Fibroblast of pulmonary artery (primary cell): ENCODE measurements around the gene GTPBP4.

ENCODE experiments used
- DNase-seq: peaks from one replicate; pipeline ENCODE4 v3.0.0-alpha.2; 2010; ENCODE audit warnings: low read depth
- H3K4me3 ChIP-seq: replicated peaks from 2 replicates; pipeline ENCODE4 v1.5.1; 2011; ENCODE audit warnings: low read depth, mild to moderate bottlenecking, control low read depth, low read length, moderate library complexity
- CTCF ChIP-seq: IDR thresholded peaks from 2 replicates; pipeline ENCODE4 v1.5.1; 2011; ENCODE audit warnings: mild to moderate bottlenecking, control low read depth, low read length, inconsistent platforms; ENCODE audit errors: missing control alignments

The GTPBP4 gene

GRCh38 chr10:972763-973162 lies 15.5 kb upstream of the GTPBP4 start:
- no peak for TF ChIP-seq CTCF
- H3K4me3 ChIP-seq: no peak overlapping the region
- no peak for DNase-seq

GRCh38 chr10:974038-974784 lies 14.0 kb upstream of the GTPBP4 start:
- no peak for TF ChIP-seq CTCF
- H3K4me3 ChIP-seq: no peak overlapping the region
- no peak for DNase-seq

GRCh38 chr10:974785-975074 lies 13.5 kb upstream of the GTPBP4 start:
- no peak for TF ChIP-seq CTCF
- no peak overlapping the region for H3K4me3 ChIP-seq
- no peak for DNase-seq

GRCh38 chr10:976316-976715 lies 11.9 kb upstream of the GTPBP4 start:
- no peak overlapping the region for H3K4me3 ChIP-seq
- no peak for DNase-seq
- TF ChIP-seq CTCF: no peak

- TF ChIP-seq CTCF: no peak
- no peak for DNase-seq
- H3K4me3 ChIP-seq: no peak overlapping the region
These were observed 9.3 kb upstream of the GTPBP4 start for GRCh38 chr10:978826-979421.

GRCh38 chr10:980468-981093 lies 7.7 kb upstream of the GTPBP4 start:
- H3K4me3 ChIP-seq: no peak overlapping the region
- no peak for TF ChIP-seq CTCF

More at GRCh38 chr10:980468-981093, 7.7 kb upstream of the GTPBP4 start:
- DNase-seq: no peak
